Colonic mucosa (tissue), 4 donors: ENCODE data around the gene CD93. TPM values are rescaled to one million over a fixed set of nuclear protein-coding genes. Genes with fewer than 3 reads are reported as not detected.

Source experiments
- DNase-seq: peaks from one replicate; pipeline ENCODE4 v3.0.0-alpha.2; 2020
- H3K27ac ChIP-seq: fragments of 200-600 bp; one replicate; pipeline ENCODE4 v1.8.0; 2021
- H3K27me3 ChIP-seq: fragments of 200-600 bp; one replicate; pipeline ENCODE4 v1.8.0; 2021
- H3K36me3 ChIP-seq: fragments of 200-600 bp; one replicate; pipeline ENCODE4 v1.8.0; 2021
- H3K4me1 ChIP-seq: fragments of 200-600 bp; one replicate; pipeline ENCODE4 v1.8.0; 2021; ENCODE audit warnings: mild to moderate bottlenecking
- H3K4me3 ChIP-seq: fragments of 200-600 bp; one replicate; pipeline ENCODE4 v1.8.0; 2021
- H3K9ac ChIP-seq, 2 donors: one replicate each; pipeline ENCODE4 v1.7.0; 2013; ENCODE audit warnings: control low read depth in 2 of 2, low read depth in 2 of 2, low read length in 2 of 2
- H3K9me3 ChIP-seq: fragments of 200-600 bp; one replicate; pipeline ENCODE4 v1.8.0; 2021
- intact Hi-C: fragments of 100-400 bp; cut with DNase I; formaldehyde crosslinking; loops from one replicate; pipeline ENCODE4 v1.14.1; 2022
- total RNA-seq, 2 donors: library from RNA; stranded (reverse); fragmentation: NEBNext Ultra II Directional in 1 of 2; extraction: Animal tissue kit (Norgen Biotek cat#: 25700) in 1 of 2; gene quantifications; one replicate each; pipeline ENCODE4 v1.2.1, GENCODE V29; 2021
- TF ChIP-seq, protein P1 (sequence below): fragments of 200-600 bp; IDR thresholded peaks from one replicate; pipeline ENCODE4 v1.8.0; 2022; ENCODE audit warnings: antibody characterized with exemption, mild to moderate bottlenecking
- donor health status: healthy.
- donor health status: DM: no; HTN: no; CAD: no.
- donor health status: DM: no; HTN: no; CAD: no.

Gene CD93
- total RNA-seq, 2 donors from 2014 or later: 5.3 to 20.3 TPM

DNA sequence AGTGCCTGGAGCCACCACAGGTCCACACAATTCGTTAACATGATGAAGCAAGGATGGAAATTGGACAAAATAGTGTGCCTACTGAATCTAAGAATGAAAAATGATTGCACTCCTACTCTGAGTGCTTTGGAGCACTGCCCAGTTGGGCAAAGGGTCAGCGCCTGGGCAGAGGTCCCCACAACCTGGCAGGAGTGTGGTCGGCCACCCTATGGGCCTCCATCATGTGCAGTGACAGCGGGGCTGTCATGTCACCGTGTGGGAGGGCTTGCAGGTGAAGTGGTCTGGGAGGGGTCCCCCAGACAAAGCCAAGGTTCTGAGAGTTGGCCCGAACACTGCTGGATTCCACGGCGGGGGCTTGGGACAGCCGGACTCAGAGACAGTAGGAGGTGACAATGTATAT, 36.2 kb upstream of the CD93 start:
- Histone ChIP-seq H3K4me3 (no peak overlapping the region), H3K9me3 (no peaks in the 10 kb centered on the region), H3K36me3 (no peaks in the 10 kb centered on the region), H3K9ac (no peak overlapping the region), H3K27ac (no peak overlapping the region), H3K27me3 (no peaks in the 10 kb centered on the region), H3K4me1 (no peaks in the 10 kb centered on the region)
- TF ChIP-seq, protein P1, sequence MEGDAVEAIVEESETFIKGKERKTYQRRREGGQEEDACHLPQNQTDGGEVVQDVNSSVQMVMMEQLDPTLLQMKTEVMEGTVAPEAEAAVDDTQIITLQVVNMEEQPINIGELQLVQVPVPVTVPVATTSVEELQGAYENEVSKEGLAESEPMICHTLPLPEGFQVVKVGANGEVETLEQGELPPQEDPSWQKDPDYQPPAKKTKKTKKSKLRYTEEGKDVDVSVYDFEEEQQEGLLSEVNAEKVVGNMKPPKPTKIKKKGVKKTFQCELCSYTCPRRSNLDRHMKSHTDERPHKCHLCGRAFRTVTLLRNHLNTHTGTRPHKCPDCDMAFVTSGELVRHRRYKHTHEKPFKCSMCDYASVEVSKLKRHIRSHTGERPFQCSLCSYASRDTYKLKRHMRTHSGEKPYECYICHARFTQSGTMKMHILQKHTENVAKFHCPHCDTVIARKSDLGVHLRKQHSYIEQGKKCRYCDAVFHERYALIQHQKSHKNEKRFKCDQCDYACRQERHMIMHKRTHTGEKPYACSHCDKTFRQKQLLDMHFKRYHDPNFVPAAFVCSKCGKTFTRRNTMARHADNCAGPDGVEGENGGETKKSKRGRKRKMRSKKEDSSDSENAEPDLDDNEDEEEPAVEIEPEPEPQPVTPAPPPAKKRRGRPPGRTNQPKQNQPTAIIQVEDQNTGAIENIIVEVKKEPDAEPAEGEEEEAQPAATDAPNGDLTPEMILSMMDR: no peak
- no peak for DNase-seq
- intact Hi-C loops: no loop called here

DNA sequence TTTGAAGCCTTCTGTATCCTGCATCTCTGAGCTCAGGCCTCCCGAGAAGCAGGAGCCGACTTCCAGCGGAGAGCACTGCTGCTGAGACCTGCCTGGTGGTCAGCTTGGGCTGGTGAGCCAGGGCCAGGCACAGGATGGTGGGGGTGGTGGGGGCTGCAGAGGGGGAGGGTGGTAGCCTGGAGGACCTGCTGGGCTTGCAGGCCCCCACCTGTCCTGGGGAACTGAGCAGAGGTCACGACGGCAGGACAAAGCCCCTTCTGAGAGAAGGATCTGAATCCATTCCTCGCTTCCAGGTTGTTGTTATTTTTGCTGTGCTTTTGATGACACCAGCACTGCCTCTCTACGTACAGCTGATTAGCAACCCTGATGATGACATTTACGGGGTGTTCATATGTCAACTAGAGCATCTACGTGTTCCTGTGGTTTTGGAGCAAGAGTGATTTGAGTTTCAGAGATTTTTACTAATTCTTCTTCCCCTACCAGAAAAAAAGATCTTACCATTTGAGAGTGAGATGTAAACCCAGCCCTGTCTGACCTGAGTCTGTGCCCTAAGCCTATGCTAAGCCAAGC, 35.7 kb upstream of the CD93 start:
- Histone ChIP-seq H3K4me3 (no peak overlapping the region), H3K9ac (no peak overlapping the region), H3K4me1 (no peaks in the 10 kb centered on the region), H3K27ac (no peak overlapping the region), H3K27me3 (no peaks in the 10 kb centered on the region), H3K9me3 (no peaks in the 10 kb centered on the region), H3K36me3 (no peaks in the 10 kb centered on the region)
- TF ChIP-seq, protein P1: no peak
- intact Hi-C loops: no loop called here
- DNase-seq: no peak

DNA sequence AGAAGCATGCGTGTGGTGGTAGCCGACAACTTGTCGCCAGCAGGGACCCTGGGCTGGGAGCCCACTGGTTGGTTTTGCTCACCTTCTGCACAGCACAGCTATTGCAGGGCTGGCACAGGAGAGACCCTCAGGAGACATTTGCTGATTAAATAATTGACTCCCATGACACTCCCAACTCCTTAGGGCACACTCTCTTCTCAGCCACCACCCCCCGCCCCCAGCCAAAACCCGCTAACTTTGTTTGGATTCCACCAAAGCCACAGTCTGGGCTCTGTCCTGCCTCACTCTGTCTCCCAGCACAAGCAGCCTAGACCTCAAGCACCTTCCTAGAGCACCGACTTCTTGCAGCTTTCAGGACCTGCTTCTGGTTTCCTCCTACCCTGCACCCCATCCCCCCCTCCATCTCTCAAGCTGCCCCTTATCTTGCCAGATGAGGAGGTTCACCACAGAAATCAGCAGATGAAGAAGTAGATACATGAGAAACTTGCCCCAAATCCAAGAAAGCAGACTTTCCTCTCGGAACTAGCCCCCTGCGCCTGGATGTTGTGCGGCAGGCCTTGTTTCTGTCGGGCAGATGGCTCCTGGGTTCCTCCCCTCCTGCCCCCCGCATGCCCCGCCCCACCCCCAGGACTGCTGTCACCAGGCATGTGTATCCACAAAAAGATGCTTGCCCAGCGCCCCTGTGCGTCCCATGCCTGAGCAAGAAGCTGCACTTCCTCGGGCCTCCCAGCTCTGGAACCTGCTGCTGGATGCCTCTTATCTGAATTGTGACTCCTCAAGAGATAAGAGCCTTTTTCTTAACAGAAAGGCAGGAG, 35.0 kb upstream of the CD93 start:
- DNase-seq: no peak
- H3K4me1 ChIP-seq: no peaks in the 10 kb centered on the region
- H3K9ac ChIP-seq: no peak overlapping the region
- H3K9me3 ChIP-seq: no peaks in the 10 kb centered on the region
- TF ChIP-seq, protein P1: no peak
- no peaks in the 10 kb centered on the region for H3K36me3 ChIP-seq
- no peaks in the 10 kb centered on the region for H3K27me3 ChIP-seq
- intact Hi-C loops: no loop called here
- H3K27ac ChIP-seq: no peak overlapping the region
- H3K4me3 ChIP-seq: no peak overlapping the region

DNA sequence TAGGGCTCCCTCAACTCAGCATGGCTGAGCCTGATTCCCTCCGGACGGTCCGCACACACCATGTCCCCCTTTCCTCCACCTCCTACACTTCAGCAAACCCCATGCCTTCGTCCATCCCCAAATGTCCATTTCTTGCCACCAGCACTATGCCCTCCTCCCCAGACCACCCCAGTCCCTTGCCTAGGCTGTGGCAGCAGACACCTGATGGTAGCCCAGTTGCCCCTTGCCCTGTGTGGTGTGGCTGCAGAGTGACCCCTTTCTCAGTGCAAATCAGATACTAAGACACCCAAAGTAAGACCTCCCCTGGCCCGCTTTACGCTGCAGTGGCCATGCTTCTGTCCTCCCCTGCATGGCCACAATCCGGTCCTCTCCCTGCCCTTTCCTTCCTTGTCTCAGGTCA, 34.1 kb upstream of the CD93 start:
- Histone ChIP-seq H3K27ac (no peak overlapping the region), H3K9ac (no peak overlapping the region), H3K27me3 (no peaks in the 10 kb centered on the region), H3K9me3 (no peaks in the 10 kb centered on the region), H3K4me1 (no peaks in the 10 kb centered on the region), H3K36me3 (no peaks in the 10 kb centered on the region), H3K4me3 (no peak overlapping the region)
- TF ChIP-seq, protein P1: no peak
- intact Hi-C loops: no loop called here
- DNase-seq: no peak

DNA sequence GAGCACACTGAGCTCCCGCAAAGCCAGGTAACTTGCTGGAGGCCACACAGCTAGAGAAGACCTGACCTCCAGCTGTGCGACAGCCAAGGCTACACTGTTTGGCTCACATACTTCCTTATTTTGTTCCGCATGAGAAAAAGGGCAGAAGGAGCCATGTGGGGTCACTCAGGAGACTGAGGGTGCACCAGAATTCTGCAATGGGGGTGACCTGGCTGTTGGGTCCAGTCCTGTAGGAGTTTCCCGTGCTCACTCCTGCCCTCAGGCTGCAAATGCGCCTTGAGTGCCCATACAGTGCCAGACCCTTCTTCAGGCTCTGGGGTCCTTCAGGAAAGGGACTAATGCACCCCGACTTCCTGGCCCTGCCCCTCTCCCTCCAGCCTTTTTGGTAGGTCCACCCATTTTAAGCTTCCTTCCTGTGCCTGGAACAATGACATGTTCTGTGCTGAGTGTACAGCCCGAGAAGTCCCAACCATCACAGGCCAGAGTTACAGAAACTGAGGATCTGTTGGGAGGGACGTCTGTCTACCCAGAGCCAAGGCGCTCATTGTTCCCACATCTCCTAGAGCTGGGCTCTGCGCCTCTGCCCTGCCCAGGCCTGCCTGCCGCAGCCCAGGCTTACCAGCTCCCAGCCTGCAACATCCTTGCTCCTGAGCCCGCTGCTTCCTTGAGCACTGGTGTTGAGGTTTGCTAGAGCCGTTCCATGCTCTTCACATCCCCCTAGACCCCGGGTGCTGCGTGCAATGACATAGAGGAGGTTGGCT, 33.5 kb upstream of the CD93 start:
- intact Hi-C loops: no loop called here
- Histone ChIP-seq H3K36me3 (no peaks in the 10 kb centered on the region), H3K9ac (no peak overlapping the region), H3K9me3 (no peaks in the 10 kb centered on the region), H3K27ac (no peak overlapping the region), H3K4me1 (no peaks in the 10 kb centered on the region), H3K4me3 (no peak overlapping the region), H3K27me3 (no peaks in the 10 kb centered on the region)
- DNase-seq: no peak
- TF ChIP-seq, protein P1: no peak
